ENCODE measurements around the gene RNF39.

Gene RNF39

GRCh38 chr6:30097902-30098768 lies 22.6 kb upstream of the RNF39 start:
- no peak for DNase-seq (ENCODE audit: low read depth in 2 of 2)

GRCh38 chr6:30096829-30097228 lies 21.3 kb upstream of the RNF39 start:
- no peak for DNase-seq (ENCODE audit: low read depth in 2 of 2)

GRCh38 chr6:30093951-30094661 lies 18.5 kb upstream of the RNF39 start:
- DNase-seq (ENCODE audit: low read depth in 2 of 2): no peak

- DNase-seq (ENCODE audit: low read depth in 2 of 2): no peak
Measured at GRCh38 chr6:30092852-30093543, 17.4 kb upstream of the RNF39 start.

GRCh38 chr6:30091577-30092381 lies 16.2 kb upstream of the RNF39 start:
- no peak for DNase-seq (ENCODE audit: low read depth in 2 of 2)

- DNase-seq (ENCODE audit: low read depth in 2 of 2): no peak
Measured at GRCh38 chr6:30087876-30088275, 12.3 kb upstream of the RNF39 start.

- DNase-seq (ENCODE audit: low read depth in 2 of 2): no peak
Measured at GRCh38 chr6:30077218-30077617, 1.6 kb upstream of the RNF39 start.

- DNase-seq (ENCODE audit: low read depth in 2 of 2): no peak
Measured at GRCh38 chr6:30075790-30076732, 492 bp upstream of the RNF39 start.

- no peak for DNase-seq (ENCODE audit: low read depth in 2 of 2)
Measured at GRCh38 chr6:30074331-30075093, 1.1 kb downstream of the RNF39 start.

- DNase-seq (ENCODE audit: low read depth in 2 of 2): no peak
Measured at GRCh38 chr6:30073489-30074235, 1.9 kb downstream of the RNF39 start.

GRCh38 chr6:30071858-30072257 lies 3.7 kb downstream of the RNF39 start:
- no peak for DNase-seq (ENCODE audit: low read depth in 2 of 2)

GRCh38 chr6:30071081-30071818 lies 4.3 kb downstream of the RNF39 start:
- DNase-seq (ENCODE audit: low read depth in 2 of 2): no peak

- no peak for DNase-seq (ENCODE audit: low read depth in 2 of 2)
Measured at GRCh38 chr6:30067460-30068139, 8.0 kb downstream of the RNF39 start.

- DNase-seq (ENCODE audit: low read depth in 2 of 2): peak; percentile 96 to 98
Measured at GRCh38 chr6:30066577-30067459, 8.8 kb downstream of the RNF39 start, which contains the start of gene PPP1R11. Gene PPP1R11, plus strand, starts transcription at chr6:30067198. Its CDS starts 213 bp downstream, at chr6:30067411.

- DNase-seq (ENCODE audit: low read depth in 2 of 2): no peak
Measured at GRCh38 chr6:30066082-30066481, 9.5 kb downstream of the RNF39 start.

GRCh38 chr6:30063315-30063714 lies 12.3 kb downstream of the RNF39 start:
- no peak for DNase-seq (ENCODE audit: low read depth in 2 of 2)
